Activated gamma-delta T cell treated with anti-CD3 and anti-CD28 coated beads, Interleukin-2, amount 50 U/mL, for 16 hours (primary cell): ENCODE data around the gene ELP4.
"Not testable (repeated sequence)": the region's sequence is repeated elsewhere in the genome, so short reads cannot be mapped to it uniquely, and the experiment has no call there.

Source experiments
- DNase-seq: peaks from one replicate; pipeline ENCODE4 v3.0.0-alpha.2; 2020; ENCODE audit warnings: low read depth

Gene ELP4, protein sequence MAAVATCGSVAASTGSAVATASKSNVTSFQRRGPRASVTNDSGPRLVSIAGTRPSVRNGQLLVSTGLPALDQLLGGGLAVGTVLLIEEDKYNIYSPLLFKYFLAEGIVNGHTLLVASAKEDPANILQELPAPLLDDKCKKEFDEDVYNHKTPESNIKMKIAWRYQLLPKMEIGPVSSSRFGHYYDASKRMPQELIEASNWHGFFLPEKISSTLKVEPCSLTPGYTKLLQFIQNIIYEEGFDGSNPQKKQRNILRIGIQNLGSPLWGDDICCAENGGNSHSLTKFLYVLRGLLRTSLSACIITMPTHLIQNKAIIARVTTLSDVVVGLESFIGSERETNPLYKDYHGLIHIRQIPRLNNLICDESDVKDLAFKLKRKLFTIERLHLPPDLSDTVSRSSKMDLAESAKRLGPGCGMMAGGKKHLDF

DNA sequence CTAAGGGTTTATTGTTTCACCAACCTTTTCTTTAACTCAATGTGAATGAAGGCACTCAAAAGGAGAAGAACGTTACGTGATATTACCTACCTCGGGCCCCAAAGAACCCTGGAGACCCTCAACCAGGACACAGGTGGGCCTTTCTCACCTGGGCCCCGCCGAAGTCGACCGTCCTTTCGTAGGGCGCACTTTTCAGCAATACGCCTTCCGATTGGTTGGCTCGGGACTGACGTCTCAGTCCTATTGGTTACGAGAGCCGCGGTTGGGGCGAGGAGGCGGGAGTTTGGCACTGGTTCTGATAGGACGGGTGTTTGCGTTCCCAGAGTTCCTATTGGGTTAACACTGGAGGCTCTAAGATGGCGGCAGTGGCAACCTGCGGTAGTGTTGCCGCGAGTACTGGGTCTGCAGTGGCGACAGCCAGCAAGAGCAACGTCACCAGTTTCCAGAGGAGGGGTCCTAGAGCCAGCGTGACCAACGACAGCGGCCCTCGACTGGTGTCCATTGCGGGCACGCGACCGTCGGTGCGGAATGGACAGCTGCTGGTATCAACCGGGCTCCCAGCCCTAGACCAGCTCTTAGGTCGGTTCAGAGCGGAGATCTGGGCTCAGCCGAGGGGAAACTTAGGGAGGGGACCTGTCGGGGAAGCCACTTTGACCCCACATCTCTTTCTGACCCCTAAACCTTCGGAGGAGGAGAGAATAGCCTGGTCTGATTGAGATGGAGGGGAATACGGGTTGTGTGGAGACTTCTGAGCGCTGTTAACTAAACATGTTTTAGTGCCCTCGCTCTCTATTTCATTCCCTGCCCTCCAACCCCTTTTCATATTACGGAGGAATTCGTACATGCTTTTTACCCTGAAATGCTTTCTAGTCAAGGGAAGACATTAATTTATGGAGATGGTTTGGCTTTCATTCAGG, at the start of gene ELP4, which contains the start of gene IMMP1L:
Gene ELP4, plus strand, starts transcription at position 339 of the 917 bp plus-strand sequence. Its CDS starts 18 bp downstream, at position 357.
Gene IMMP1L, minus strand, starts transcription at position 194 of the 917 bp plus-strand sequence. CDS start 46,346 bp downstream, outside the sequence.
- DNase-seq: peak; percentile 93

DNA sequence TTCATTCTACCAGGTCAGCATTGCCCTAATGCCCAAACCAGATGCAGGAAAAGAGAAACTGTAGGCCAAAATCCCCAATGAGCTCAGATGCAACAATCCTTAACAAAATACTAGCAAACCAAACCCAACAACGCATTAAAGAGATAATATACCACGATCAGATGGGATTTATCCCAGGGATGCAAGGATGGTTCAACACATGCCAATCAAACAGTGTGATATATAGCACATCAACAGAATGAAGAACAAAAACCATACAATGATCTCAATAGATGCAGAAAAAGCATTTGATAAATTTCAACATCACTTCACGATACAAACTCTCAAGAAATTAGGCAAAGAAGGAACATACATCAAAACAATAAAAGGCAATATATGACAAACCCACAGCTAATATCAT, 45.1 kb upstream of the ELP4 start:
- no peak for DNase-seq

DNA sequence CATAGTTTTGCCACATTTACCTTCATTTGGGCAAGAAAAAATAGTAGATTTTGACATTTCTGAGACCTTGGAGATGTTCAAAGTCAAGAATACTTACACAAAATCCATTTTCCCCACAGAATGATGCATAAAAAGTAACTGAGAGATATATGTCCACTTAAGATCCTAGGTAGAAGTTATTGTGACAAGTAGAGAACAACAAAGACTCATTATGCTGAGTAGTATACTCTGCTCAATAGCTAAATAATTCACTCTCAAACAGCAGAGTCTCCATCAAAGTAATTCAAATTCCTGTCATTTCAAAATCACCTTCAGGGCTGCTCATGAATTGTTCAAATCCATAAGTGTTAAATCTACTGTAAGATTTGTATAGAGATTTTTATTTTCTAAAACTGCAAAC, 35.5 kb upstream of the ELP4 start:
- DNase-seq: no peak

DNA sequence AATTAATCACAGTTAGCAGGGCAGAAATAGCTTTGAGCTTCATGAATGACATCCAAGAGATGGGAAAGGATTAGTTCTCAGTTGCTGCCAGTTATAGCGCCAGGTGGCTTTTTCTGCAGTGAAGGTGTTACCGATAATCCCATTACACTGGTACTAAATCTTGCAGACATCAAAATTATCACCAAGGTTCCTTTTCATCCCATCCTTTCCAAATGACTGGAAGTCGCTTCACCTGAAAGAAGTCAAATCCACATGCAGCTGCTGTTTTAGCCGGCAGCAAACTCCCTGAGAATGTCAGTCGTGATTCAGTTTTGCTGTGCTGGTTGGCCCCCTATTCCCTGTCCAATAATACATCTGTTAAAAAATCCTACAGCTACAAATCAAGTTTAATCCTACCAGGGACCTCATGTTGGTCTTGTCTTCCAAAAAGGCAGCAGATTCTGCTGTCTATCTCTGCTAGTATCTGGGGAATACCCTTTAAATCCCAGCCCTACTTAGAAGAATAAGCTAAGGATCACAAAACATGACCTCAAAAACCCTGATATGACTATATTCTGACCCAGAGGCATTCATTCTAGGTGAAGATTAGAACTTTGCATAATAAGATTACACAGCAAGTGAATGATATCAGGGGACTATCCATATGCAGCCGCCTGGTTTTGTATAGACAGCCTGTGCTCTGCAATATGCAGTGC, 31.9 kb upstream of the ELP4 start:
- DNase-seq: no peak

DNA sequence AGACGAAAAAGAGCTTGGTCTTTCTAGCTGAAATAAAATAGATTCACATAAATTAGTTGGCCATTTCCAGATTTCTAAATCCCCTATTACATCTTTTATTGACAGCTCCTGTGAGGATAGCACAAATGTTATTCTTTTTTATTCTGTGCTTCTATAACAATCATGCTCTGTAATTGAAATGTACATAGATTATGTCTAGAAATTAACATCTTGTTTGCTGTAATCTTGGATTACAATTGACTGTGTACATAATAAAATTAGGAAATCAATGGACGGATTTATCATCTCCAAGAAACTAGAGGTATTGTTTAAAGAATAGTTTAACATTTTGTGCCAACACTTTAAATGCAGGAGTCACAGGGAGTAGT, 31.4 kb upstream of the ELP4 start:
- DNase-seq: no peak

DNA sequence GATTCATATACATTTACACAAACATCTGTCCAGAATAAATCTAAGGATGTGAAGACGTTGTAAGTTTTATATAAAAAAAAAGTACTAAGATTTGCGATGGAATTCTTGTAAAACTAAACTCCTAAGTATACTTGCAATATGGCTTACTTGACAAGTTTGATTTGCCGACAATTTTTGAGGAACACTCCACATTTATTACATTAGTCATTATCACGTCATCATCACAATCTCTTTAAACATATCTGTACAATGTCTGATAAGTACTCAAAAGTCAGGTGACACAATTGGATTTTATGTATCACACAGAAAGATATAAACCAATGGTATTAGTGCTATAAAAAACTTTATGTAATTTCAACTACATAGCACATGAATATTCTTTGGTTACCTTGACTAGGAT, 30.5 kb upstream of the ELP4 start:
- no peak for DNase-seq

DNA sequence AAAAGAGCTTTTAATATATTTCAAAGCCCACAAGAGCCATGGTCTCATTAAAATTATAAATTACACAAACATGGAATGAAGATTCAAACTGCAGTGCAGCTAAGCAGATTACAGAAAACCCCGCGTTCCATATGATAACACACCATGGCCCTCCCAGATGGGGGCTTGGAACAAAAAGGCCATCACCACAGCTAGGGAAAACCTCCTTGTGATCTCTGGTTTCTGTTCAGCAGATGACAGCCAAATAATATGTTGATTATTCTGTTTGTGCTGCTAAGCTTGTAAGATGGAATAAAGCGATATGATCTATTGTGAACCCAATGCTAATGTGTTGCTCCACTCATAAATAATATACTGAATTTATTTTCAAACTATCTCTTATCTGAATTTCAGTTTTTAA, 28.6 kb upstream of the ELP4 start:
- DNase-seq: no peak

DNA sequence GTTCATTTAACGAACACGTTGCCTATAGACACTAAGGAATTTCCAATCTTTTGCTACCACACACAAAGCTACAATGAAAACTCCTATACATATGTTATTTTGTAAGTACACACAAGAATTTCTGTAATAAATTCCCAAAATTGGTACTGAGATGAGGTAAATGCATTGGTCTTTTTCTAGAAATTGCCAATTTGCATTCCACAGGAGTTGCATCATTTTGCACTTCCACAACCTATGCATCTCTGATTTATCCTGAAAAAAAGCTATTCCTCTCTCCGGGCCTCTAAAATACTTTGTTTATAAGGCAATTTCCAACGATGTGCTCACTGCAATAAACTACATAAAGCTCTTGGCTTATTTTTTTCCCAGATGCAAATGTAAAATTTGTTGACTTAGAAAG, 25.1 kb upstream of the ELP4 start:
- DNase-seq: no peak

DNA sequence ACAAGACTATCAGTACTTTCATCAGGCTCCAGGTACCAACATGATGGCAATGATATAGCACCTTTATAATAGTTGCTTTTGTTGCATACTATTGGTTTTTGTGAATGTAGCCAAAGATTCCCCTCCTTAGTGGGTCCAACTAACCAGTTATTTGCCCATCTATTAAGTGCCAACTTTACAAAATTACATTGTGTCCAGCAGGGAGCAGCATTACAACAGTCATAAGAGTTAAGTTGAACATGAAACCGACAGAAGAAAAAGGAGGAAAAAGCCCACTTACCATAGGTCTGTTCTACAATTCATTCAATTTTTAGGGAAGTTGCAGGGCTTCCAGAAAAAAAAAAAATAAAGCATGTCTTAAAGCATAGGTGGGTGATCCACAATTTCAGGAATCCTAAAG, 21.7 kb upstream of the ELP4 start:
- DNase-seq: no peak

DNA sequence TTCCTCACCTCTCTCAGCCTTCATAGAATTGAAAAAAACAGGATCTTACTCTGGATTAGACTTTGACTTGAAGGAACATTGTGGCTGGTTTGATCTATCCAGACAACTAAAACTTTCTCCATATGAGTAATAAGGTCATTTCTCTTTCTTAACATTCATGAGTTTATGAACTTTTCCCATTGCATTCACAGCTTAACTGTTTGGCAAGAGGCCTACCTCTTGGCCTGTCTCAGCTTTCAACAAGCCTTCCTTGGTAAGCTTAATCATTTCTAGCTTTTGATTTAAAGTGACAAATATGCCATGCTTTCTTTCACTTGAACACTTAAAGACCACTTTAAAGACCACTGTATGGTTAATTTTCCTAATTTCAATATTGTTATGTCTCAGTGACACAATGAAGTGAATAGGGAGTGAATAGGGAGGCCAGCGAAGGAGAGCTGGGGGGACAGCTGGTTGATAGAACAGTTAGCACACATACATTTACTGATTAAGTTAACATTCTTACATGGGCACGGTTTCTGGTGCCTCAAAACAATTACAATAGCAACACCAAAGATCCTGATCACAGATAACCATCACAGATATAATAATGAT, 17.1 kb upstream of the ELP4 start:
- no peak for DNase-seq

DNA sequence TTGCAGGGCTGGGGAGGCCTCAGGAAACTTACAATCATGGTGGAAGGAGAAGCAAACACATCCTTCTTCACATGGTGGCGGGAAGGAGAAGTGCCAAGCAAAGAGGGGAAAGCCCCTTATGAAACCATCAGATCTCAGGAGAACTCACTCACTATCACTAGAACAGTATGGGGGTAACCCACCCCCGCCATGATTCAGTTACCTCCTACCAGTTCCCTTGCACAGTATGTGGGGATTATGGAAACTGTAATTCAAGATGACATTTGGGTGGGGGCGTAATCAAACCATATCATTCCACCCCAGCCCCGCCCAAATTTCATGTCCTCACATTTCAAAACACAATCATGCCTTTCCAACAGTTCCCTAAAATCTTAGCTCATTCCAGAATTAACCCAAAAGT, 16.3 kb upstream of the ELP4 start:
- DNase-seq: no peak

DNA sequence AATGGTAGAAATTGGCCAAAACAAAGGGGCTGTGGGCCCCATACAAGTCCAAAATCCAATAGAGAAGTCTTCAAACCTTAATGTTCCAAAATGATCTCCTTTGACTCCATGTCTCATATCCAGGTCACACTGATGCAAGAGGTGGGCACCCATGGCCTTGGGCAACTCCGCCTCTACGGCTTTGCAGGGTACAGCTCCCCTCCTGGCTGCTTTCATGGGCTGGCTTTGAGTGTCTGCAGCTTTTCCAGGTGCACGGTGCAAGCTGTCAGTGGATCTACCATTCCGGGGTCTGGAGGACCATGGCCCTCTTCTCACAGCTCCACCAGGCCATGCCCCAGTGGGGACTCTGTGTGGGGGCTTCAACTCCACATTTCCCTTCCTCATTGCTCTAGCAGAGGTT, 15.8 kb upstream of the ELP4 start:
- not testable (repeated sequence) for DNase-seq

DNA sequence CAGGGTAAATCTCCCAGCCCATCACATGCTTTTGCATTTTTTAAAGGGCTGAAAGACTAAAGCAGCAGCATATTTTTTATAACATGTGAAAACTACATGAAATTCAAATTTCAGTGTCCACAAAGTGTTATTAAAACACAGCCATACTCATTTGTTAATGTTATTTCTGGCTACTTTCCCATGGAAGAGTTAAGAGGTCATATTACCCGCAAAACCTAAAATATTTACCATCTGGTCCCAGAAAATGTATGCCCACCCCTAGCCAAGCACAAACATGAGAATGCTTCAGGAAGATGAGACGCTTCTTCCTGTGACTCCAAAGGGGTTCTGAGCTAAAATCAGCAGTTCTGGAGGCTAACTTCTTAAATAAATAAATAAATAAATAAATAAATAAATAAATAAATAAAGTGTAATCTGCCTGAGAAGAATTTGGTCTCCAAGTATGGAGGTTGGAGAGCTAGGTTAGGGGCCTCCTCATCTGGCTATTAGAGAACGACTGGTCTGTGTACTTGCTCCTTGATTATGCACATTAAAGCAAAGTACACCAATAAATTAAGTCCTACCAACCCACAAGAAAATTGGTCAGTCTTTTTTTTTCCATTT, 9.9 kb upstream of the ELP4 start:
- DNase-seq: no peak

DNA sequence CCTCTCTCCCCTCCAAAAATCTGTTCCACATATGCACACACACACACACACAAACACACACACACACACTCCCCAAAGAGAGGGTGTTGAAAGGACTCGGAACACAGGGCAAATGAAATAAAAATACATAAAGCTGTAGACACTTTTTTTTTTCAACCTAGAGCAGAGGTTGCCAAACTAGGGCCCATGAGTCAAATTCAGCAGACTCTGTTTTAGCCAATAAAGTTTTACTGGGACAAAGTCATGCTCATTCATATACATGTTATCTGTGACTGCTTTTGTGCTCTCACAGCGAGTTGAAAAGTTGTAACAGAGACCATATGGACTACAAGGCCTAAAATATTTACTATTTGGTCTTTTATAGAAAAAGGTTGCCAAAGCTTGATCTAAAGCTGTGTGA, 9.0 kb upstream of the ELP4 start:
- DNase-seq: no peak

DNA sequence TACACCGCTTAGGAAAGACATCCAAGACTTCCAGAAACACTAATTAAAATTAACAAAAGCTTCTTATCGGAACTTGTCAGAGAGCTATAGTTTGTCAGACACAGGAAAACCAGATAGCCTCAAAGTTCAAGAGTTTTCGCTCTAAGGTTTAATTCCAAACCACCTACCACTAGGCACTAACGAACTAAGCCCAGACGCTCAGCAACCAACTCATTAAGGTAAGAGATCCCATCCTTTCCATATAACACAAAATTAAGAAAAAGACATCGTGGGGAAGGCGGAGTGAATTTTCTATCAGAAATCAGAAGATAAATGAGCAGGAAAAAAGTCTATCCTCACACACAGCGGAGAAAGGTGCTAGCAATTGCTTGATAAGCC, 527 bp upstream of the ELP4 start:
- no peak for DNase-seq

DNA sequence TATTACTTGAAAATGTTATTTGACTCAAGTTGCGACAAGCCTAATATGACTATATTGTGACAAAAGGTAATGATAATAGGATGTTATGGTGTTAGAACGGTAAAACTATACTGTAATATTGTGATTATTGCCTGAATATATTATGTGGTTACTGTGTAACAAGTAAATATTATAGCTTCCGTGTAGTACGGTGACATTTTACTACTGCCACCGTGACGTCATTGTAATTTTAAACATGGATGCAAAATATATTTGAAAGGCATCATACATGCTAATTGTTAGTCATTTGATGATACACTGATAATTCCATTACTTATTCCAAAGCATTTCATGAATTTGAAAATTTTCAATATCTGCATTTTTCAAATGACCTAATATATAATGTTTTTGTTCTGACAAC, 2.5 kb downstream of the ELP4 start:
- no peak for DNase-seq

DNA sequence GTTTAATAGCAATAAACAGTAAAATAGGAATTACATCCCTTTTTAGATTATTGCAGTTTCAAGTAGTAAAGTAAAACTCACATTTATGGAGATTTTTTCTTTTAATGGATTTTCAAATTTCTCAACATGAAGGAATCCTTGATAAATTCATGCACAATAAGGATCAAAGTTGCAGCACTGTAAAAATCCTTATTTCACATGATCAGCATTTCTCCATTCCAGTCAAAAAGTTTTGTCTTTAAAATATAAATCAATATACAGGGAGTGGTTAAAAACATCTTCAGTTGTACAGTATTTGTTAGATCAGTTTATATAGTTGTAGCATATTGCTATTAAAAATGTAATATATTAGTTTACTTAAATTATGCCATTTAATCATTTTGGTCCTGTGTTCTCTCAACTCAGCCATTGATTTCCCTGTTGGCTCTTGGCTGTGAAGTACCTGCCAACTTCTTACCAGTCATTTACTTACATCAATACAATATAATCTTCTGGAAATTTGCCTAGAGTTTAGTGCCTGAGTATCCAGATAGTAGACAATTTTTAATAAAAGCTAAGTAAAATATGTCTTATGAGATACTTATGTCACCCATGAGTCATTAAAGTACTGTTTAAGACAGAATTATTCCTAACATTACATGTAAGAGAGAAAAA, 12.1 kb downstream of the ELP4 start:
- DNase-seq: no peak

DNA sequence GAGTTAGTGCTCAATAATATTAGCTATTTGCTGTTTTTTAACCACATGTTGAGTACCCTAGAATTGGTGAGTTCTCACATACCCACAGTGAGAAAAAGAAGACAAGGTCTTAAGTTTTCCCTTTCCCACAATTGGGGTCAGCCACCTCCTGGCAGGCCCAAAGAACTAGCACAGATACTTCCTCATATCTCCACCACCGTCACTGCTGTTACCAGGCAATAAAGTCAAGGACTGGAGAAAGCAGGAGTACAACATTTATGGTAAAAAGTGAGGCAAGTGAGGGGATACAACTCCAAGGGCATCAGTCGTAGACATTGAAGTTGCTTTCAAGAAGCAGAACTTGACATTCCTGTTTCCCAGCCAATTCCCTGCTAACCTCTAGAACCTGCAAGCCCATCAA, 19.6 kb downstream of the ELP4 start:
- DNase-seq: no peak

DNA sequence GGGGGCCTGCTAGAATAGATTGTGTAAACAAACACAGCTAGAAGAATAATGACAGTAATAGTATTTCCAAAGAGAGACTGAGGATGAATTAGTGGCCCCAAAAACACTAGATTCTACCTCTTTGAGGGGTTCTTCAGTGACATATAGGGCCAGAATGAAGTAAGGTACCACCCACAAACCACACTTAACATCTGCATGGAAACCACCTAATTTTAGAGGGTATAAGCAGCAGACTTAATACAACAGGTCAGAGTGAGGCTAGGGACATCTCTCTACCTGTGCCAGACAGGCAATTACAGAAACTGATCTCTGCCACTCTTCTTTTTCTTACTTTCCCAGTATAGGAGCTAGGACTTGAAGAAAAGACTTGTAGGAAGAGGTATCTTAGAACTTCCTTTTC, 20.1 kb downstream of the ELP4 start:
- DNase-seq: no peak

DNA sequence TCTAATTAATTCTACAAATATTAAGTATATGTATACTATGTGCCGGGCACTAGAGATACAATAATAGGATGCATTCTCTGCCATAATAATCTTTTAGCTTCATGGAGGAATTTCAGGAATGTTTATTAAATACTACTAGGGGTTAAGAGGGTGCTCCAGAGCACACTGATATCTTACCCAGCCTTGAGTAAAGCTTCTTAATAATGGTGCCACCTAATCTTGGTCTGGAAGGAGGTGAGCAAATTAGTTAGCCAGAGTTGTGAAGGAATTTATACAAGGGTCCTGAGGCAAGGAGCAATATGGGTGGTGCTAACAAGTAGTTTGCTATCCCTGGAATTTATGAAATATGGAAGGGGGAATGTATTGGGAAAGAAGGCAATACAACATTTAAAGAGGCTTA, 21.7 kb downstream of the ELP4 start:
- no peak for DNase-seq

DNA sequence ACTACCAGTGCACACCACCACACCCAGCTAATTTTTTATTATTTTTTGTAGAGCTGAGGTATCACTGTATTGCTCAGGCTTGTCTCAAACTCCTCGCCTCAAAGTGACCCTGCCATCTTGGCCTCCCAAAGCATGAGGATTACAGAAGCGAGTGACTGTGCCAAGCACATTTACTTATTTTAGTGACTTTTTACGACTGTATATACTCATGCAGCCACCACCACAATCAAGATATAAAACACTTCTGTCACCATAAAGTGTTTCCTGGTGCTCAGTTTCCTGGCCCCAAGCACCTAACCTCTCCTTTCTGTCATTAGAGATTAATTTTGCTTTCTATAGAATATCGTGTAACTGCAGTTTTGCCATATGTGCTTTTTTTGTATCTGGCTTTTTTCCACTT, 25.9 kb downstream of the ELP4 start:
- DNase-seq: no peak
